OCI-LY7 (cell line): Measurements from ENCODE around the gene ARHGEF11. TPM values are rescaled to one million over a fixed set of nuclear protein-coding genes. Genes with fewer than 3 reads are reported as not detected.

Source experiments
- BruUV-seq: library from RNA; stranded (reverse); fragments of 400-500 nt; replicated peaks from 2 replicates; lab custom pipeline; 2021; lab: Mats Ljungman, UMichigan
- CTCF ChIA-PET: fragments of 300-600 bp; sonication (Branson Sonifier 250); formaldehyde crosslinking; loops from one replicate; lab custom pipeline; 2022; ENCODE audit warnings: antibody characterized with exemption; ENCODE audit not compliant: unreplicated experiment; lab: Charles Lee
- POLR2A ChIA-PET: fragments of 300-600 bp; sonication (Branson Sonifier 250); formaldehyde crosslinking; loops from one replicate; lab custom pipeline; 2022; ENCODE audit warnings: antibody characterized with exemption; lab: Charles Lee
- DNase-seq: peaks from one replicate; pipeline ENCODE4 v3.0.0-alpha.2; 2015; ENCODE audit warnings: low spot score
- H2AFZ ChIP-seq: fragments of 200-600 bp; sonication (generic), shearing (Covaris generic); 2 replicates; pipeline ENCODE4 v1.6.1; 2014; ENCODE audit warnings: mild to moderate bottlenecking, antibody characterized with exemption, low read length, moderate library complexity
- H3K27ac ChIP-seq: fragments of 200-600 bp; sonication (generic); 2 replicates; pipeline ENCODE4 v1.5.1; 2014; ENCODE audit warnings: mixed run types, low read depth, mild to moderate bottlenecking, moderate library complexity, low read length, inconsistent platforms; ENCODE audit not compliant: poor library complexity, severe bottlenecking
- H3K36me3 ChIP-seq: fragments of 200-600 bp; sonication (generic); 2 replicates; pipeline ENCODE4 v1.6.1; 2014; ENCODE audit warnings: mild to moderate bottlenecking, antibody characterized with exemption, low read length, moderate library complexity, mixed read lengths; ENCODE audit not compliant: insufficient read depth
- H3K4me1 ChIP-seq: fragments of 200-600 bp; sonication (generic); 2 replicates; pipeline ENCODE4 v1.5.1; 2014; ENCODE audit warnings: mild to moderate bottlenecking, low read length; ENCODE audit not compliant: insufficient read depth, poor library complexity, severe bottlenecking
- H3K4me2 ChIP-seq: fragments of 200-600 bp; sonication (generic); 2 replicates; pipeline ENCODE4 v1.6.1; 2014; ENCODE audit warnings: mild to moderate bottlenecking, low read length
- H3K4me3 ChIP-seq: fragments of 200-600 bp; sonication (generic); 2 replicates; pipeline ENCODE4 v1.5.1; 2014; ENCODE audit warnings: mild to moderate bottlenecking, low read depth, low read length; ENCODE audit not compliant: poor library complexity, severe bottlenecking
- H3K79me2 ChIP-seq: fragments of 200-600 bp; sonication (generic); 2 replicates; pipeline ENCODE4 v1.6.1; 2016; ENCODE audit warnings: low read depth, mild to moderate bottlenecking, low read length, moderate library complexity, mixed read lengths; ENCODE audit not compliant: insufficient read depth
- H3K9me2 ChIP-seq: fragments of 200-600 bp; sonication (generic); 2 replicates; pipeline ENCODE4 v1.6.1; 2016; ENCODE audit warnings: mild to moderate bottlenecking, low read length, mixed read lengths; ENCODE audit not compliant: insufficient read depth
- H3K9me3 ChIP-seq: fragments of 200-600 bp; sonication (generic); 2 replicates; pipeline ENCODE4 v1.6.1; 2014; ENCODE audit warnings: mild to moderate bottlenecking, mixed run types, low read length, mixed read lengths
- H4K20me1 ChIP-seq: fragments of 200-600 bp; sonication (generic); 2 replicates; pipeline ENCODE4 v1.6.1; 2014; ENCODE audit warnings: mild to moderate bottlenecking, antibody characterized with exemption, low read length, moderate library complexity, mixed read lengths; ENCODE audit not compliant: insufficient read depth
- CTCF ChIP-seq: fragments of 200-600 bp; sonication (generic); conservative IDR thresholded peaks from 2 replicates; pipeline ENCODE4 v1.5.1; 2014; ENCODE audit warnings: mild to moderate bottlenecking, antibody characterized with exemption, low read length, moderate library complexity, mixed read lengths
- EZH2phosphoT487 ChIP-seq: fragments of 200-600 bp; sonication (generic); IDR thresholded peaks from 2 replicates; pipeline ENCODE4 v1.6.1; 2018; ENCODE audit warnings: low read depth, borderline replicate concordance, mild to moderate bottlenecking, mixed run types, antibody characterized with exemption, low read length, moderate library complexity, mixed read lengths
- intact Hi-C: fragments of 100-400 bp; cut with micrococcal nuclease; formaldehyde crosslinking; loops from one replicate; pipeline ENCODE4 v1.10.0; 2022; ENCODE audit not compliant: unreplicated experiment
- total RNA-seq, 2 experiments: library from RNA; depleted of rRNA in 1 of 2; stranded (reverse); fragments of >200 nt in 1 of 2; shearing (Covaris generic) in 1 of 2; gene quantifications; 2 replicates each; pipeline ENCODE4 v1.2.3, GENCODE V29; 2014 to 2022

Gene ARHGEF11
- total RNA-seq, 2 experiments from 2014 or later, result 1.5 to 3.4 TPM

GRCh38 chr1:156936191-156936590 is 109.4 kb downstream of the ARHGEF11 start:
- H3K4me1 ChIP-seq, result no peaks in the 10 kb centered on the region
- H3K79me2 ChIP-seq, result no peaks in the 10 kb centered on the region
- intact Hi-C loops, result no loop called here
- no peaks in the 10 kb centered on the region for H3K9me3 ChIP-seq
- no peak for DNase-seq
- TF ChIP-seq CTCF (no peak), EZH2phosphoT487 (no peak)
- H2AFZ ChIP-seq, result no peak overlapping the region
- no TSS peak for BruUV-seq
- ChIA-PET CTCF (no interaction called here), POLR2A (interaction anchor here (0.7 kb wide), 1 partner anchor 10 kb away, joined by 4 read pairs; no protein-coding TSS in a partner anchor)
- H3K9me2 ChIP-seq, result no peaks in the 10 kb centered on the region
- no peak overlapping the region for H3K27ac ChIP-seq
- H3K4me2 ChIP-seq, result no peak overlapping the region
- H3K4me3 ChIP-seq, result no peak overlapping the region
- no peaks in the 10 kb centered on the region for H3K36me3 ChIP-seq
- no peaks in the 10 kb centered on the region for H4K20me1 ChIP-seq

- Histone ChIP-seq H3K36me3 (no peaks in the 10 kb centered on the region), H3K4me1 (no peaks in the 10 kb centered on the region), H3K27ac (no peak overlapping the region), H3K9me3 (no peaks in the 10 kb centered on the region), H2AFZ (no peak overlapping the region), H3K9me2 (no peaks in the 10 kb centered on the region), H4K20me1 (no peaks in the 10 kb centered on the region), H3K79me2 (no peaks in the 10 kb centered on the region), H3K4me2 (no peak overlapping the region), H3K4me3 (no peak overlapping the region)
- ChIA-PET POLR2A (interaction anchor here (0.7 kb wide), 1 partner anchor 10 kb away, joined by 4 read pairs; no protein-coding TSS in a partner anchor), CTCF (no interaction called here)
- no TSS peak for BruUV-seq
- DNase-seq, result no peak
- TF ChIP-seq EZH2phosphoT487, result no peak
- no peak for TF ChIP-seq CTCF
- intact Hi-C loops, result no loop called here
These were observed 109.9 kb downstream of the ARHGEF11 start for GRCh38 chr1:156935505-156936128.

GRCh38 chr1:156933136-156933535 is 112.4 kb downstream of the ARHGEF11 start:
- CTCF ChIA-PET, result no interaction called here
- H3K4me1 ChIP-seq, result no peaks in the 10 kb centered on the region
- no peak overlapping the region for H2AFZ ChIP-seq
- no peaks in the 10 kb centered on the region for H3K9me2 ChIP-seq
- no peaks in the 10 kb centered on the region for H4K20me1 ChIP-seq
- intact Hi-C loops, result no loop called here
- no peak for TF ChIP-seq EZH2phosphoT487
- TF ChIP-seq CTCF, result no peak
- H3K27ac ChIP-seq, result no peak overlapping the region
- POLR2A ChIA-PET, result no interaction called here
- no peaks in the 10 kb centered on the region for H3K36me3 ChIP-seq
- BruUV-seq, result no TSS peak
- H3K4me3 ChIP-seq, result no peak overlapping the region
- H3K79me2 ChIP-seq, result no peaks in the 10 kb centered on the region
- H3K9me3 ChIP-seq, result no peaks in the 10 kb centered on the region
- no peak overlapping the region for H3K4me2 ChIP-seq
- DNase-seq, result no peak
